Measurements from ENCODE around the gene IFIT1. TPM values are rescaled to one million over a fixed set of nuclear protein-coding genes. Genes with fewer than 3 reads are reported as not detected.

IFIT1 gene
- polyA plus RNA-seq, 1 donor (not counting 4 experiments of a cell fraction or from before 2014, with no cell fraction given) = 140 TPM

- Histone ChIP-seq H3K27ac (ENCODE audit: control insufficient read depth, insufficient read depth, low read length) (no peak overlapping the region), H3K36me3 (ENCODE audit: control insufficient read depth in 2 of 2, extremely low read depth in 1 of 2, insufficient read depth in 2 of 2, low read length in 2 of 2) (no peaks in the 10 kb centered on the region), H2AFZ (ENCODE audit: control insufficient read depth, low read length) (no peak overlapping the region), H3K9me1 (ENCODE audit: control insufficient read depth, extremely low read depth, insufficient read depth, low read length) (no peaks in the 10 kb centered on the region), H3K4me3 (ENCODE audit: control insufficient read depth in 2 of 3, extremely low read depth in 1 of 3, insufficient read depth in 2 of 3, low read depth in 1 of 3, low read length in 3 of 3) (no peak overlapping the region), H3K9me3 (ENCODE audit: control insufficient read depth, low read depth, low read length) (no peaks in the 10 kb centered on the region), H4K20me1 (ENCODE audit: control insufficient read depth, extremely low read depth, insufficient read depth, low read length) (no peaks in the 10 kb centered on the region), H3K79me2 (ENCODE audit: control insufficient read depth, insufficient read depth, low read length) (no peaks in the 10 kb centered on the region), H3K27me3 (ENCODE audit: control insufficient read depth, extremely low read depth, insufficient read depth, low read length) (no peaks in the 10 kb centered on the region), H3K4me1 (ENCODE audit: control insufficient read depth, extremely low read depth, insufficient read depth, low read length) (peaks cover 34% of the 10 kb centered on the region), H3K4me2 (ENCODE audit: control insufficient read depth, extremely low read depth, insufficient read depth, low read depth, low read length) (peak overlapping the region; percentile 27), H3K9ac (ENCODE audit: control insufficient read depth, extremely low read depth, insufficient read depth, low read length) (no peak overlapping the region)
- DNase-seq (ENCODE audit: low read depth, low spot score) = no peak
- TF ChIP-seq EZH2 (IDR thresholded peaks at IDR 0.05; ENCODE audit: low read length) (no peak), CTCF (optimal IDR thresholded peaks at IDR 0.05 in 1 of 3, IDR thresholded peaks at IDR 0.05 in 1 of 3, conservative IDR thresholded peaks at IDR 0.05 in 1 of 3; ENCODE audit: extremely low read depth in 1 of 3, insufficient read depth in 2 of 3, low read length in 3 of 3) (no peak)
- peak; percentile 59 for FAIRE-seq
- dilution Hi-C loops (cut with MboI; ENCODE audit: extremely low pct_ligation_motif_present, low sequenced_read_pairs) = no loop called here
Observed at GRCh38 chr10:89427629-89428028, 35.2 kb downstream of the IFIT1 start.

GRCh38 chr10:89428877-89429276 is 36.5 kb downstream of the IFIT1 start:
- no peaks in the 10 kb centered on the region for H3K9me1 ChIP-seq (ENCODE audit: control insufficient read depth, extremely low read depth, insufficient read depth, low read length)
- TF ChIP-seq EZH2 (IDR thresholded peaks at IDR 0.05; ENCODE audit: low read length) (no peak), CTCF (optimal IDR thresholded peaks at IDR 0.05 in 1 of 3, IDR thresholded peaks at IDR 0.05 in 1 of 3, conservative IDR thresholded peaks at IDR 0.05 in 1 of 3; ENCODE audit: extremely low read depth in 1 of 3, insufficient read depth in 2 of 3, low read length in 3 of 3) (no peak)
- no peaks in the 10 kb centered on the region for H4K20me1 ChIP-seq (ENCODE audit: control insufficient read depth, extremely low read depth, insufficient read depth, low read length)
- no peaks in the 10 kb centered on the region for H3K9me3 ChIP-seq (ENCODE audit: control insufficient read depth, low read depth, low read length)
- peaks cover 34% of the 10 kb centered on the region for H3K4me1 ChIP-seq (ENCODE audit: control insufficient read depth, extremely low read depth, insufficient read depth, low read length)
- dilution Hi-C loops (cut with MboI; ENCODE audit: extremely low pct_ligation_motif_present, low sequenced_read_pairs) = no loop called here
- DNase-seq (ENCODE audit: low read depth, low spot score) (no peak), FAIRE-seq (no peak)
- H3K27ac ChIP-seq (ENCODE audit: control insufficient read depth, insufficient read depth, low read length) = no peak overlapping the region
- no peaks in the 10 kb centered on the region for H3K27me3 ChIP-seq (ENCODE audit: control insufficient read depth, extremely low read depth, insufficient read depth, low read length)
- H3K79me2 ChIP-seq (ENCODE audit: control insufficient read depth, insufficient read depth, low read length) = no peaks in the 10 kb centered on the region
- no peaks in the 10 kb centered on the region for H3K36me3 ChIP-seq (ENCODE audit: control insufficient read depth in 2 of 2, extremely low read depth in 1 of 2, insufficient read depth in 2 of 2, low read length in 2 of 2)
- no peak overlapping the region for H2AFZ ChIP-seq (ENCODE audit: control insufficient read depth, low read length)
- no peak overlapping the region for H3K4me3 ChIP-seq (ENCODE audit: control insufficient read depth in 2 of 3, extremely low read depth in 1 of 3, insufficient read depth in 2 of 3, low read depth in 1 of 3, low read length in 3 of 3)
- no peak overlapping the region for H3K9ac ChIP-seq (ENCODE audit: control insufficient read depth, extremely low read depth, insufficient read depth, low read length)
- no peak overlapping the region for H3K4me2 ChIP-seq (ENCODE audit: control insufficient read depth, extremely low read depth, insufficient read depth, low read depth, low read length)
